NCI-H345 treated with DMSO at 0.1 percent for 48 hours (cell line): Measurements from ENCODE around the gene TSPAN16.

Source experiments
- DNase-seq: peaks from one replicate; lab custom pipeline; 2025; ENCODE audit not compliant: unreplicated experiment; lab: John Stamatoyannopoulos, UW

The TSPAN16 gene

GRCh38 chr19:11268783-11269267, 27.1 kb upstream of the TSPAN16 start:
- DNase-seq = no peak

GRCh38 chr19:11269408-11269807, 26.6 kb upstream of the TSPAN16 start:
- DNase-seq = no peak

- no peak for DNase-seq
These were observed 22.7 kb upstream of the TSPAN16 start for GRCh38 chr19:11273296-11273695.

GRCh38 chr19:11273989-11274388, 22.0 kb upstream of the TSPAN16 start:
- DNase-seq = no peak

DNA sequence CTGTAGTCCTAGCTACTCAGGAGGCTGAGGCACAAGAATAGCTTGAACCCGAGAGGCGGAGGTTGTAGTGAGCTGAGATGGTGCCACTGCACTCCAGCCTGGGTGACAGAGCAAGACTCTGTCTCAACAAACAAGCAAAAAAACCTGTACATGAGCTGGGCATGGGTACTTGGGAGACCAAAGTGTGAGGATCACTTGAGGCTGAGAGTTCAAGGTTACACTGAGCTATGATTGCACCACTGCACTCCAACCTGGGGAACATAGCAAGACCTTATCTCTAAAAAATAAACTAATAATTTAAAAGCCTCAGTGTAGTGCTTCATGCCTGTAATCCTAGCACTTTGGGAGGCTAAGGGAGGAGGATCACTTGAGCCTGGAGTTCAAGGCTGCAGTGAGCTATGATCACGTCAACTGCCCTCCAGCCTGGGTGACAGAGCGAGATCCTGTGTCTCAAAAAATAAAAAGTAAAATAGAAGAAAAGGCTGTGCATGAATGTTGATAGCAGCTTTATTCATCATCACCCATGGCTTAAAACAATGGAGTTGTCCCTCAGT, 21.4 kb upstream of the TSPAN16 start:
- no peak for DNase-seq

DNA sequence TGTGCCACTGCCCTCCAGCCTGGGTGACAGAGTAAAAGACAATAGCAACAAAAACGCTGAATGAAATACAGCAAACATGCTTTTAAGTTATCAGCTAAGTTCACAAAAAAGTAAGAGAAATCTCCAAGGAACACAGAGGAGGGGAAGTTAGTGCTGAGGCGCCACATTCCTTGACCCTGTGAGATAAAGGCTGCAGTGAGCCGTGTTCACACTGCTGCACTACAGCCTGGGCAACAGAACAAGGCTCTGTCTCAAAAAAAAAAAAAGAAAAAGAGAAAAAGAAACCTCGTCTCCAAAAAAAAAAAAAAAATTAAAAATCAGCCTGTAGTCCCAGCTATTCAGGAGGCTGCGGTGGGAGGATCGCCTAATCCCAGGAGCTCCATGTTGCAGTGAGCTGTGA, 17.3 kb upstream of the TSPAN16 start:
- no peak for DNase-seq

GRCh38 chr19:11279505-11280236, 16.3 kb upstream of the TSPAN16 start:
- no peak for DNase-seq

- DNase-seq = no peak
These were observed 14.5 kb upstream of the TSPAN16 start for GRCh38 chr19:11281356-11282049.

- no peak for DNase-seq
These were observed 11.4 kb upstream of the TSPAN16 start for GRCh38 chr19:11284515-11284914.

DNA sequence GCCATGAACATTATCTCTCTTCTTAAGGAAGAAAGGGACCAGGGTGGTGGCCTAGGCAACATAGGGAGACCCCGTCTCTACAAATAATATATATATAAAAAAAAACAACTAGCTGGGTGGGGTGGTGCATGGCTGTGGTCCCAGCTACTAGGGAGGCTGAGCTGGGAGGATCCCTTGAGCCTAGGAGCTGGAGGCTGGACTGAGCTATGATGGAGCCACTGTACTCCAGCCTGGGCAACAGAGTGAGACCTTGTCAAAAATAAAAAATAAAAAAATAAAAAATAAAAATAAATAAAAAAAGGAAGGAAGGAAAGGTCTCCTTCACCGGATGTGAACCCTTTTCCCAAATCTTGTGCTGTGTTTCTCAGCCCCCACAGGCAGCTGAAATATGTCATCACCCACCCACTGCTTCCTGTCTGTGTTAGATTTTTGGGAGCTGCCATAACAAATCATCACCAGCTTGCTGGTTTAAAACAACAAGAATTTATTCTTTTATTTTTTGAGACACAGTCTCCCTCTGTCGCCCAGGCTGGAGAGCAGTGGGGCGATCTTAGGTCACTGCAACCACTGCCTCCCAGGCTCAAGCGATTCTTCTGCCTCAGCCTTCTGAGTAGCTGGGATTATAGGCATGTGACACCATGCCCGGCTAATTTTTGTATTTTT, 9.5 kb upstream of the TSPAN16 start:
- DNase-seq = no peak

DNA sequence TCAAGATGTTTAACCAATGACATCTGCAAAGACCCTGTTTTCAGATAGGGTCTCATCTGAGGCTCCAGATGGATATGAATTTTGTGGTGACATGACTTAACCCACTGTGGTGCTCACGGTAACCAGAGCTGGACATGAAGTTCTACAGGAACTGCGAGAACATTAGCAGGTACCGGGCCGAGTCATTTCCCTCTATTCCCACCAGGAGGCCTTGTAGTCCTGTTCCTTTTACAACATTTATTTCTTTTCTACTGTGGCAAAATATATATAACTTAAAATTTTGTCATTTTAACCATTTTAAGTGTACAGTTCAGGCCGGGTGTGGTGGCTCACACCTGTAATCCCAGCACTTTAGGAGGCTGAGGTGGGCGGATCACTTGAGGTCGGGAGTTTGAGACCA, 7.6 kb upstream of the TSPAN16 start:
- no peak for DNase-seq

- no peak for DNase-seq
These were observed 5.7 kb upstream of the TSPAN16 start for GRCh38 chr19:11290256-11290655.

DNA sequence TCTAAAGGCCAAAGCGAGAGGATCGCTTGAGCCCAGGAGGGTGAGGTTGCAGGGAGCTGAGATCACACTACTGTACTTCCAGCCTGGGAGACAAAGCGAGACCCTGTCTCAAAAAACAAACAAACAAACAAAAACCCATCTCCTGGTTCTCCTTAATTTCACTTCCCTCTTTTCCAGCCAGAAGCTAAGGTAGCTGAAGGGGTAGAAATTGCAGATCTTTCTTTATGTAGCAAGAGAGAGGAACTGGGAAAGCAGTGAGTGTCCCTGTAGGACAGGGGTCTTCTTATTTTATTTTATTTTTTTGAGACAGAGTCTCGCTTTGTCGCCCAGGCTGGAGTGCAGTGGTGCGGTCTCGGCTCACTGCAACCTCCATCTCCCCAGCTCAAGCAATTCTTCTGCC, 4.5 kb upstream of the TSPAN16 start:
- DNase-seq = no peak

GRCh38 chr19:11291991-11292390, 4.0 kb upstream of the TSPAN16 start:
- DNase-seq = no peak

GRCh38 chr19:11293433-11294389, 2.2 kb upstream of the TSPAN16 start:
- DNase-seq = peak; percentile 16

DNA sequence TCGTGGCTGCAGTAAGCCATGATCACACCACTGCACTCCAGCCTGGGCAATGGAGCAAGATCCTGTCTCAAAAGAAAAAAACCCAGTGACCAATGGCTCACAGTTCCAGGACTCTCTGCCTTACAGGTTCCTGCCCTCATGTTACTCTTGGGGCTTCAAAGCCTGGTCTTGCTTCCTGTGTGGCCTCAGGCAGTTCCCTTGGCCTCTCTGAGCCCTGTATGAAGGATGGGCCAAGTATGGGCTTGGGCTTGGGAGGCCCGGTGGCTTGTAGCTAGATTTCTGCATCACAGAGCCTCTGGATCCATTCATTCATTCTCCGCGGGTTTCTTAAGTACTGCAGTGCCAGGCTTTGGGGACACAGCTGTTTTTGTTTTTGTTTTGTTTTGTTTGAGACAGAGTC, 780 bp upstream of the TSPAN16 start:
- DNase-seq = no peak

- no peak for DNase-seq
These were observed 304 bp downstream of the TSPAN16 start for GRCh38 chr19:11296264-11296663.

- no peak for DNase-seq
These were observed 4.2 kb downstream of the TSPAN16 start for GRCh38 chr19:11299946-11300810.

DNA sequence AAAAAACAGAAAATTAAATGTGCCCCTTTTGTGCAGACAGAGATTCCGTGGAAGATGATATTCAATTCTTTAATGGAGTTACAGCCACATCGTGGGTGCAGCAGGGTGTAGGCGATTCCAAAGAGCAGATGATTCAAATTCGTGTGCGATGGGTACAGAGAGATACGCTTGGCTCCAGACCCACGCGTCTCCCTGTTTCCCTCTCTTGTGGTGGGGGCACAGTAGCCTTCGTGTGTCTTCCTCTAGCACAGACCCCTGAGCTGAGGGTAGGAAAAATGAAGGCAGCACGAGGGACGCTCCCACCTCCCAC, 4.8 kb downstream of the TSPAN16 start:
- DNase-seq = no peak

- DNase-seq = no peak
These were observed 9.0 kb downstream of the TSPAN16 start for GRCh38 chr19:11304936-11305335.
